Measurements from ENCODE around the gene WDR33.

The WDR33 gene

GRCh38 chr2:127681976-127682857 is 128.8 kb downstream of the WDR33 start:
- in situ Hi-C loops (cut with HindIII; ENCODE audit: low pct_ligation_motif_present, low pct_unique_long_range_greater_than_20kb, low sequenced_read_pairs) = no loop called here
- DNase-seq = no peak

DNA sequence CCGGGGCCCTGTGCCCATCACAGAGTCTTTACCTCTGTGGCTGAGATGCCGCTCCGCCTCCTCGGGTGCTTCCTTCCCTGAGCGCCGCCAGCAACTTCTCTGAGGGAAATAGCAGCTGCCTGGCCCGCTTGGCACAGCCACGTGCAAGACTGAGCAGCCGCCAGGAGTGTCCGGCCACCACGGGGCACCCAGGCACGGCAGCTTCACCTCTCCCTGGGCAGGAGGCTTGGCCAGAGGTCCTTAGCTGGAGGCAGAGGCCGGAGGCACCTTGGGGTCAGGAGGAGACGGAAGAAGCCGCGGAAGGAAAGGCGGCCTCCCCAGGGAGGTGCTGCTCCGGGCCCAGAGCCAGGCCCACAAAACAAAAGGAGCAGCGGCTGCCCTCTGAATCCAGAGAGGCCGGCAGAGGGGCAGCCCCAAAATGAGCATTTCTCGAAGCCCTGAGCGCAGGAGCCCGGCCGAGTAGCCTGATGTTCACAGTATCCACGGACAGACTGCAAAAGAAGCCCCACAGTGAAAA is 129.6 kb downstream of the WDR33 start:
- in situ Hi-C loops (cut with HindIII; ENCODE audit: low pct_ligation_motif_present, low pct_unique_long_range_greater_than_20kb, low sequenced_read_pairs) = no loop called here

DNA sequence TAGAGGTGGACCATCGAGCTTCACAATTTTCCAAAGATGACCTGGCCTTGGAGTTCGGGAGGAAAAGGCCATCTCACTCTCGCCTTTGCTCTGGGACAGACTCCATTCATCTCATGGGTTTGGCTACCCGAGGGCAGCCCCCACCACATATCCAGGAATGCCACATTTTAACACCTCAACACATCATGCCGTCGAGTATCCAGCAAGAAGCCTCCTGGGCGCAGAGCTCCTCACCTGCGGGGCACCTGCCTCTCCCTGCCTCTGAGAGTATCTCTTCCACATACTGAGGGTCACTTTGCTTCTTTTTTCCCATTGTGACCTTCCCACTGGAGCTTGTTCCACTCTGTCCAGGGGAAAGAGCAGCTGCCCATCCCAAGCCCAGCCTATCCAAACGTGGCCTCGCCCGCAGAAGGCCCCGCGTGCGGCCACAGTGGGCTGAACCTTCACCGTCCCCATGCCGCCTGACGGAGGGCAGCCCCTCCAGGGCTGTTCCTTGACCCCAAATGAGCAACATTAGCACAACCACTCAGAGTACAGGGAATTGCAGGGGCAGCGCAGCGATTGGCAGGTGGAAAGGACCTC is 130.2 kb downstream of the WDR33 start:
- in situ Hi-C loops (cut with HindIII; ENCODE audit: low pct_ligation_motif_present, low pct_unique_long_range_greater_than_20kb, low sequenced_read_pairs) = no loop called here
- DNase-seq = no peak

More for the DNA sequence above, 129.6 kb downstream of the WDR33 start:
- no peak for DNase-seq

DNA sequence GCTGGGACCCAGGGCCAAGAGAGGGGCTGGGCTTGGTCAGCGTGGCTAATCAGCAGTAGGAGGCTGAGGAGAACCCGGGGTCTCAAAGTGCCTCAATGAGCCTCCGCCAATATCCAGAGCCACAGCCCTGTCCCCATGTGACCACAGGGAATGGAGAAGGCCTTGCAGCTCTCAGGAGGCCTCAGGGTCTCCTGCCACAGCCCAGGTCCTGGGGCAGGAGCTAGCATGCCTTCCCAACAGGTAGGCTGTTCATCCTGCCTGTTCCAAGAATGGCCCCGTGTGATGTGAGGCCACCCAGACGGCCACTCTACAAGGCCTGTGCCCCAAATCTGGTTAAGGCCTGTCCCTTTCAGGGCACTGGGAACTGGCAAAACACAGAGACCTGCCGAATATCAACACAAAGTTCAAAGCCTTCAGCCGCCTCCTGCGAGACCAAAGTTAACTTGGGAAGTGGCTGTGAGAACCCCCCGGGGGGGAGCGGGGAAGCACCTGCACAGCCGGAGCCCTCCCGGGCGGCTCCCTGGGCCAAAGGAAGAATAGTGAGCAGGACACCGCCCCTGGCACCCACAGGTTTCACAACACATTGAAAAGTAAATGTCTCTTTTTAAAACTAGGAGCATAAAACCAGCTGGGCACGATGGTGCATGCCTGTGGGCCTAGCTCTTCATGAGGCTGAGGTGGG is 131.2 kb downstream of the WDR33 start:
- DNase-seq = no peak
- in situ Hi-C loops (cut with HindIII; ENCODE audit: low pct_ligation_motif_present, low pct_unique_long_range_greater_than_20kb, low sequenced_read_pairs) = no loop called here

DNA sequence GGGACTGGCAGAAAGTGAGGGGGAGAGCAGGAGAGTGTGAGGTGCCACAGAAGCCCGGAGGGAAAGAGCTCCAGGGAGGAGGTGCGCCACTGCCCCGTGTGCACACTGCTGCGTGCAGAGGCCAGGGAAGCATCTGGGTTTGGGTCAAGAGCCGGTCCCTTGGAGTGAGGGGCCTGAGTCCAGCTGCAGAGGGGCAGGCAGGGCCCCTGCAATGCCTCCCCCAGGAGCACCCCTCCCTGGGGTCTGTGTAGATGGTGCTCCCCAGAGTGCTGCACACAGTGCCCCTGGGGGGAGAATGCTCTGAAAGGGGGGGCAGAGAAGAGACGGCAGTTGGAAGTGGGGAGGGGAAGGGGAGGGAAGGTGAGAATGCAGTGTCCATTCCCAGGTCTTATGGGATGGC is 132.0 kb downstream of the WDR33 start:
- in situ Hi-C loops (cut with HindIII; ENCODE audit: low pct_ligation_motif_present, low pct_unique_long_range_greater_than_20kb, low sequenced_read_pairs) = no loop called here

DNA sequence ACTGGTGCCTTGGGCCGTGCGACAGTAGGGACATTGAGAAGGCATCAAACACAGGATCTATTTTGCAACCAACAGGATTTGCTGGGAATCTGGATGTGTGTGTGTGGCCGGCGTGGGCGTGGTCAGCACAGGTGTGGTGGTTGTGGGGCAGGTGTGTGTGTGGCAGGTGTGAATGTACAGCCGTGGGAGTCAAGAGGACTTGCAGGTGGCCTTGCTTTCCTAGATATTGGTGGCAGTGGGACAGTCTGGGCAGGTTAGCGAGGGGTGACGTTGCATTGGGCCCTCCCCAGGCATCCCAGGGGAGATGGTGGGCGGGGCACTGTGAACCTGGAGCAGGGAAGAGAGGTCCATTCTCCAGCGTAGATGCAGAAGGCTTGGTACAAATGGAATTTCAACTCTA is 132.4 kb downstream of the WDR33 start:
- in situ Hi-C loops (cut with HindIII; ENCODE audit: low pct_ligation_motif_present, low pct_unique_long_range_greater_than_20kb, low sequenced_read_pairs) = no loop called here
- DNase-seq = no peak

More for the DNA sequence above, 132.0 kb downstream of the WDR33 start:
- DNase-seq = no peak

DNA sequence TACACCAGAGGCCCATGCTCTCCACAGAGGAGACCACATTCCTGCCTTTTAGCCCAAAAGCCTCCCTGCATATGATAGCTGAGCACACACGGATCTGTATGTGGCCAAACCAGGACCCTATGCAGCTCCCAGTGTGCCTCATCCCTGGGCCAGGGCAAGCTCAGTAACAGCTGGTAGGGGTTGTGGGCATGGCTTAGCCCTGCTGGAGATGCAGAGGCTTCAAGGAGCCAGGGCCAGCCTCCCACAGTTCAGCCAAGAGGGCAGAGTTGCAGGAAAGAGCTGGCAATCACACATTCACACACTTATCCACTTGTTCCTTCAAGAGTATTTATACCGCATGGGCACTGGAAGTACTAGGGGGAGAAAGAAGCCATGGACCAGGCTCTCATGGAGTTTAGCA is 134.1 kb downstream of the WDR33 start:
- in situ Hi-C loops (cut with HindIII; ENCODE audit: low pct_ligation_motif_present, low pct_unique_long_range_greater_than_20kb, low sequenced_read_pairs) = no loop called here
- no peak for DNase-seq

DNA sequence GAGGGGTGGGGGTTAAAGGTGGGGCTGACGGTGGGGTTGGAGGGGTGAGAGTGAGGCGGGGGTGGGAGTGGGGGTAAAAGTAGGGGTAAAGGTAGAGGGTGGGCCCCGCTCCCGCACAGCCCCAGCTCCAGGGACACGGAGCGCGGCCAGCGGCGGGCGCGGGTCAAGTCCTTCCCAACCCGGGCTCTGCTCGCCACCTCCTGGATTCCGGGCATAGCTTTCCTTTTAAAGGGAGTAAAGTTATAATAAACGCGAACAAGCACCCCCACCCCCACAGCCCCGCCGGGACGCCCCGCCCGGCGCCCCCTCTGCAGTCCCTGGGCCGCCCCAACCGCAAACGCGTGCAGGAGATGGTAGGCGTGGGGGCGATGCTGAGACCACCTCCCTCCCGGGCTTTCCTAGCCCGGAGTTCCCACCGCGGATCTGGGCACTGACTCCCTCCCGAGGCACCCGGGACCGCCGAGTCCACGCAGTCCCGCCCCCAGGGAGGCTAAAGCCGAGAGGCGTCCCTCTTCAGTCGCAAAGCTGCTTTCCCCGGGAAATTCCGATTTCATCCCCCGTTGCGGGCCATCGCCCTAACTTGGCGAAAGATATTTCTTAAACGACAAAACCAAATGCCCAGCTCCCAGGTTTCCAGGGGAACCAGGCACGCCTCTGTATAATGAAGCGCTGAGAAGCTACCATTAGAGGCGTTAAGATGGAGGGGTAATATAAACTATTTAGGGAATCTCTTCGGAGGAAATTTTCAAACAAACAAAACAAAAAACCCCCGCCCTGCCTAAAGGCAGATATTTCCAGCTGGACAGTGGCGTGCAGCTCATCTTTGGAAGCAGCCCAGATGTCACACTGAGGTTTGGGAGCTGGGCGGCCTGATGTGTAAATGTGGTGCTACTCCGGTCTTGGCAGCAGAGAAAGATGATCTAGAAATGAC is 135.4 kb downstream of the WDR33 start, which contains the start of gene LIMS2:
Gene LIMS2, minus strand, starts transcription at position 200 of the 931 bp plus-strand sequence. CDS start 506 bp downstream, outside the sequence.
- in situ Hi-C loops (cut with HindIII; ENCODE audit: low pct_ligation_motif_present, low pct_unique_long_range_greater_than_20kb, low sequenced_read_pairs) = no loop called here
- peak; percentile 65 for DNase-seq

GRCh38 chr2:127674241-127675209 is 136.4 kb downstream of the WDR33 start:
- in situ Hi-C loops (cut with HindIII; ENCODE audit: low pct_ligation_motif_present, low pct_unique_long_range_greater_than_20kb, low sequenced_read_pairs) = no loop called here
- DNase-seq = peak; percentile 21

DNA sequence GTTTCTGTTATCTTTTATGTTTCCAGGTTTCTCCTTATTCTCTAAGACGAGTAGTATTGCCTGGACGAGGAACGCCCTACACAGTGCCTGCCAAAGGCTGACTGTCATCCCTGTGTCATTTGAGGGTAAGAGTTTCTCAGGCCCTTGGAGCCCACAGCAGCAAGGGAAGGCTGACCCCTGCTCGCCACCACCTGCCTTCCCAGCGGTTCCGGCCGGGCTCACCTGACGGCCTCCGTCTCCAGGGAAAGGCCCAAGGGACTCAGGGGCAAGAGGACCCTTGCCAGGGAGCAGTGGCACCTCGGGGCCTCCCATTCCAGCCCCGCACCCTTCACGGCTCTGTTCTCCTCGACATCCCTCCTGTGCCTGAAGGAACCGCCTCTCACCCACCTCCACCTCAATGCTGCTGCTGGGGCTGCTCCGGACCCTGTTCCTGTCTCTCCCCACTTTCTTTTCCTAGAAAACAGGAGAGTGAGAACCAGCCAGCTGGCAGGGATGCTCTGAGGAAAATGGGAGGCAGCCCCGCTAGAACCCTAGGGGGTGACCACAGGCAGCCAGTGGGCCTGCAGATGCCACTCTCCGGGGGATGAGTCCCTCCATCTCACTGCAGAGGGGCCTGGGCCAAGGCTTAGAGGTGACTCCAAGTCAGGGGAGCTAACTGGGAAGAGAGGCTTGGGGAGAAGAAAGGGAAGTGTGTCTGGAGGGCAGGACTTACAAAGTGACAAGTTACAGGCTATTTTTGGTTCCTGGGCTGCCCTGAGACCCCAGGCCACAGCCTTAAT is 137.5 kb downstream of the WDR33 start:
- DNase-seq = no peak
- in situ Hi-C loops (cut with HindIII; ENCODE audit: low pct_ligation_motif_present, low pct_unique_long_range_greater_than_20kb, low sequenced_read_pairs) = no loop called here

GRCh38 chr2:127672341-127673224 is 138.4 kb downstream of the WDR33 start:
- DNase-seq = no peak
- in situ Hi-C loops (cut with HindIII; ENCODE audit: low pct_ligation_motif_present, low pct_unique_long_range_greater_than_20kb, low sequenced_read_pairs) = no loop called here

GRCh38 chr2:127671557-127672302 is 139.2 kb downstream of the WDR33 start:
- no peak for DNase-seq
- in situ Hi-C loops (cut with HindIII; ENCODE audit: low pct_ligation_motif_present, low pct_unique_long_range_greater_than_20kb, low sequenced_read_pairs) = no loop called here

GRCh38 chr2:127670957-127671290 is 140.0 kb downstream of the WDR33 start:
- in situ Hi-C loops (cut with HindIII; ENCODE audit: low pct_ligation_motif_present, low pct_unique_long_range_greater_than_20kb, low sequenced_read_pairs) = no loop called here
- no peak for DNase-seq

DNA sequence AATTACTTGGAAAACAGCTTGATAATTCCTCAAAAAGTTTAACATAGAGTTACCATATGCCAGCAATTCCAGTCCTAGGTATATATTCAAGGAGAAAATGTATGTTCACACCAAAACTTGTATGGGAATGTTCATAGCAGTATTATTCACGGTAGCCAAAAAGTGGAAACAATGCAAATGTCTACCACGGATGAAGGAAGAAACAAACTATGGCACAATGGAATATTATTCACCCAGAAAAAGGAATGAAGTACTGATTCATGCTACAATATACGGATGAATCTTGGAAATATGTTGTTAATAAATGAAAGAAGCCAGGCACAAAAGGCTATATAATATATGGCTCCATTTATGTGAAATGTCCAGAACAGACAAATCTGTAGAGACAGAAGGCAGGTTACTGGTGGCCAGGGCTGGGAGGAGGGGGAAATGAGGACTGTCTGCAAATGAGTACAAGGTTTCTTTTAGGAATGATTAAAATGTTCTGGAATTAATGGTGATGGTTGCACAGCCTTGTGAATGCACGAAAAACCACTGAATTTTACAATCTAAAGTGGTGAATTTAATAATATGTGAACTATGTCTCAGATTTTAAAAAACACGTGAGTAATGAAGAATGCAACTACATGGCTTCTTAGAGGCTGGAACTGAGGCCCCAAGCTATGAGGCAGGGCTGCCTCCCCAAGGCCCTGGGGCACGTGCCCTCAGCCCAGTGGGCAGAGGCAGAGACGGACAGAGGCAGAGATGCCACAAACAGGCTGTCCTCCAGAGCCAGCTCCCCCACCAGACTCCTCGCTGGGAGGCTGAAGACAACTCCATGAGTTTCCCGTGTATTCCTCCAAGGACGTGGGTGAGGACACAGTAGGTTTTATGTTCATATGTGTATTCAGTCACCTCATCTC is 140.7 kb downstream of the WDR33 start:
- DNase-seq = no peak
- in situ Hi-C loops (cut with HindIII; ENCODE audit: low pct_ligation_motif_present, low pct_unique_long_range_greater_than_20kb, low sequenced_read_pairs) = no loop called here

Measured in ACHN (cell line).